Glutamatergic neuron (in vitro differentiated cells): ENCODE measurements around the gene FAM83G. TPM values are rescaled to one million over a fixed set of nuclear protein-coding genes. Genes with fewer than 3 reads are reported as not detected.

Experiments
- DNase-seq: peaks from one replicate; pipeline ENCODE4 v3.0.0; 2022
- H3K27ac Mint-ChIP-seq: one replicate; pipeline ENCODE4 v1.8.0; 2020; ENCODE audit warnings: mild to moderate bottlenecking, mixed read lengths, inconsistent platforms; ENCODE audit not compliant: unreplicated experiment
- H3K27me3 Mint-ChIP-seq: one replicate; pipeline ENCODE4 v1.8.0; 2020; ENCODE audit warnings: mild to moderate bottlenecking, moderate library complexity, mixed read lengths, inconsistent platforms; ENCODE audit not compliant: unreplicated experiment
- H3K36me3 Mint-ChIP-seq: one replicate; pipeline ENCODE4 v1.8.0; 2020; ENCODE audit warnings: mild to moderate bottlenecking, mixed read lengths, inconsistent platforms; ENCODE audit not compliant: unreplicated experiment
- H3K4me1 Mint-ChIP-seq: one replicate; pipeline ENCODE4 v1.8.0; 2020; ENCODE audit warnings: mild to moderate bottlenecking, low read depth, mixed read lengths, inconsistent platforms; ENCODE audit not compliant: unreplicated experiment
- H3K4me3 Mint-ChIP-seq: one replicate; pipeline ENCODE4 v1.8.0; 2020; ENCODE audit warnings: mild to moderate bottlenecking, mixed read lengths, inconsistent platforms; ENCODE audit not compliant: unreplicated experiment
- H3K9me3 Mint-ChIP-seq: one replicate; pipeline ENCODE4 v1.8.0; 2020; ENCODE audit warnings: mild to moderate bottlenecking, moderate library complexity, mixed read lengths, inconsistent platforms; ENCODE audit not compliant: unreplicated experiment
- total RNA-seq: library from RNA; stranded (reverse); fragmentation: NEBNext Ultra II Directional; extraction: Animal tissue kit (Norgen Biotek cat#: 25700); gene quantifications from one replicate; pipeline ENCODE4 v1.2.1, GENCODE V29; 2021; ENCODE audit not compliant: unreplicated experiment
- TF ChIP-seq, protein P1 (sequence below): fragments of 200-600 bp; sonication (generic); IDR thresholded peaks from one replicate; pipeline ENCODE4 v1.5.0; 2021; ENCODE audit not compliant: partially characterized antibody, unreplicated experiment

The FAM83G gene
- total RNA-seq, 1 donor from 2014 or later = 2.0 TPM

- peaks cover 1% of the 10 kb centered on the region for H3K9me3 Mint-ChIP-seq
- TF ChIP-seq, protein P1, sequence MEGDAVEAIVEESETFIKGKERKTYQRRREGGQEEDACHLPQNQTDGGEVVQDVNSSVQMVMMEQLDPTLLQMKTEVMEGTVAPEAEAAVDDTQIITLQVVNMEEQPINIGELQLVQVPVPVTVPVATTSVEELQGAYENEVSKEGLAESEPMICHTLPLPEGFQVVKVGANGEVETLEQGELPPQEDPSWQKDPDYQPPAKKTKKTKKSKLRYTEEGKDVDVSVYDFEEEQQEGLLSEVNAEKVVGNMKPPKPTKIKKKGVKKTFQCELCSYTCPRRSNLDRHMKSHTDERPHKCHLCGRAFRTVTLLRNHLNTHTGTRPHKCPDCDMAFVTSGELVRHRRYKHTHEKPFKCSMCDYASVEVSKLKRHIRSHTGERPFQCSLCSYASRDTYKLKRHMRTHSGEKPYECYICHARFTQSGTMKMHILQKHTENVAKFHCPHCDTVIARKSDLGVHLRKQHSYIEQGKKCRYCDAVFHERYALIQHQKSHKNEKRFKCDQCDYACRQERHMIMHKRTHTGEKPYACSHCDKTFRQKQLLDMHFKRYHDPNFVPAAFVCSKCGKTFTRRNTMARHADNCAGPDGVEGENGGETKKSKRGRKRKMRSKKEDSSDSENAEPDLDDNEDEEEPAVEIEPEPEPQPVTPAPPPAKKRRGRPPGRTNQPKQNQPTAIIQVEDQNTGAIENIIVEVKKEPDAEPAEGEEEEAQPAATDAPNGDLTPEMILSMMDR = no peak
- peak overlapping the region; percentile 14 for H3K27ac Mint-ChIP-seq
- H3K4me1 Mint-ChIP-seq = peaks cover 9% of the 10 kb centered on the region
- H3K4me3 Mint-ChIP-seq = peak overlapping the region; percentile 20
- H3K36me3 Mint-ChIP-seq = no peaks in the 10 kb centered on the region
- H3K27me3 Mint-ChIP-seq = peaks cover 7% of the 10 kb centered on the region
- no peak for DNase-seq
Observed at GRCh38 chr17:18961634-18962493, 42.7 kb downstream of the FAM83G start.

GRCh38 chr17:18960803-18961511 lies 43.6 kb downstream of the FAM83G start:
- Mint-ChIP-seq H3K4me1 (peaks cover 9% of the 10 kb centered on the region), H3K4me3 (no peak overlapping the region), H3K36me3 (no peaks in the 10 kb centered on the region), H3K27ac (peak overlapping the region; percentile 22), H3K9me3 (peaks cover 3% of the 10 kb centered on the region), H3K27me3 (peaks cover 7% of the 10 kb centered on the region)
- peak; percentile 94 for DNase-seq
- TF ChIP-seq, protein P1 = peak; percentile 98

- Mint-ChIP-seq H3K36me3 (no peaks in the 10 kb centered on the region), H3K4me3 (no peak overlapping the region), H3K9me3 (peaks cover 3% of the 10 kb centered on the region), H3K4me1 (peaks cover 9% of the 10 kb centered on the region), H3K27ac (no peak overlapping the region), H3K27me3 (peaks cover 7% of the 10 kb centered on the region)
- TF ChIP-seq, protein P1 = no peak
- DNase-seq = no peak
Observed at GRCh38 chr17:18960241-18960665, 44.3 kb downstream of the FAM83G start.

- Mint-ChIP-seq H3K36me3 (no peaks in the 10 kb centered on the region), H3K27me3 (peaks cover 7% of the 10 kb centered on the region), H3K9me3 (peaks cover 3% of the 10 kb centered on the region), H3K4me3 (no peak overlapping the region), H3K27ac (no peak overlapping the region), H3K4me1 (peaks cover 9% of the 10 kb centered on the region)
- no peak for DNase-seq
- TF ChIP-seq, protein P1 = no peak
Observed at GRCh38 chr17:18959845-18960240, 44.7 kb downstream of the FAM83G start.
